KMS-11 (cell line): ENCODE results near the gene TOX2.

Experiments used
- H2AFZ ChIP-seq: fragments of 200-600 bp; sonication (generic); 2 replicates; pipeline ENCODE4 v1.6.1; 2016; ENCODE audit warnings: antibody characterized with exemption, mixed run types, low read depth
- H3K27ac ChIP-seq: fragments of 200-600 bp; sonication (generic); 2 replicates; pipeline ENCODE4 v1.6.1; 2016; ENCODE audit warnings: mild to moderate bottlenecking, mixed run types
- H3K27me3 ChIP-seq: fragments of 200-600 bp; sonication (generic); 2 replicates; pipeline ENCODE4 v1.6.1; 2017; ENCODE audit warnings: mild to moderate bottlenecking, low read depth, mixed run types, moderate library complexity; ENCODE audit not compliant: insufficient read depth
- H3K36me3 ChIP-seq: fragments of 200-600 bp; sonication (generic); 2 replicates; pipeline ENCODE4 v1.6.1; 2017; ENCODE audit warnings: mild to moderate bottlenecking, mixed run types; ENCODE audit not compliant: insufficient read depth
- H3K4me1 ChIP-seq: fragments of 200-600 bp; sonication (generic); 2 replicates; pipeline ENCODE4 v1.6.1; 2016; ENCODE audit warnings: mild to moderate bottlenecking, low read depth, mixed run types; ENCODE audit not compliant: poor library complexity, severe bottlenecking
- H3K4me2 ChIP-seq: fragments of 200-600 bp; sonication (generic); 2 replicates; pipeline ENCODE4 v1.7.0; 2016; ENCODE audit warnings: mild to moderate bottlenecking, mixed run types
- H3K4me3 ChIP-seq: fragments of 200-600 bp; sonication (generic); IDR thresholded peaks from 2 replicates; pipeline ENCODE4 v1.6.1; 2017; ENCODE audit warnings: low read depth, low read length, mixed read lengths; ENCODE audit not compliant: insufficient read depth
- H3K79me2 ChIP-seq: fragments of 200-600 bp; sonication (generic); 2 replicates; pipeline ENCODE4 v1.6.1; 2016; ENCODE audit warnings: low read depth, mixed run types; ENCODE audit not compliant: insufficient read depth
- H3K9ac ChIP-seq: fragments of 200-600 bp; sonication (generic); 2 replicates; pipeline ENCODE4 v1.6.1; 2016; ENCODE audit warnings: mild to moderate bottlenecking, mixed run types
- H4K20me1 ChIP-seq: fragments of 200-600 bp; sonication (generic); 2 replicates; pipeline ENCODE4 v1.6.1; 2016; ENCODE audit warnings: mild to moderate bottlenecking, mixed run types; ENCODE audit not compliant: insufficient read depth
- TF ChIP-seq, protein P1 (sequence below): fragments of 200-600 bp; sonication (generic); conservative IDR thresholded peaks from 2 replicates; pipeline ENCODE4 v1.6.1; 2017; ENCODE audit warnings: low read depth, mild to moderate bottlenecking, antibody characterized with exemption, low read length, moderate library complexity, mixed read lengths

TOX2 gene

DNA sequence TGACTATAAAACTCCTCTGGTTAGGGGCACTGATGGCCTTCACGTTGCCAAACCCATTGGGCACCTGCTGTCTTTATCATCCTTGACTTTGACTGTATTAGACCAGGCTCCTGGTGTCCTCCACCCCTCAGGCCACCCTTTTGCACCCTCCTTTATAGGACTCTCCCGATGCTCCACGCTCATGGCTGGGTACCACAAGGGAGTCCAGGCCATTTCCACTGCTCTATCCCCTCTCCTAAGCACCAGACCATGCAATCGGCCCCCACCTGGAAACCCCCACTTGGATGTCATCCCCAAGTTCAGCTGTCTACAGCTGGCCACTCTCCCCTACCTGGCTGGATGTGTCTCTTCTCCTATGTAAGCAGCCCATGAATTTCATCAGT, 115.2 kb downstream of the TOX2 start:
- TF ChIP-seq, protein P1, sequence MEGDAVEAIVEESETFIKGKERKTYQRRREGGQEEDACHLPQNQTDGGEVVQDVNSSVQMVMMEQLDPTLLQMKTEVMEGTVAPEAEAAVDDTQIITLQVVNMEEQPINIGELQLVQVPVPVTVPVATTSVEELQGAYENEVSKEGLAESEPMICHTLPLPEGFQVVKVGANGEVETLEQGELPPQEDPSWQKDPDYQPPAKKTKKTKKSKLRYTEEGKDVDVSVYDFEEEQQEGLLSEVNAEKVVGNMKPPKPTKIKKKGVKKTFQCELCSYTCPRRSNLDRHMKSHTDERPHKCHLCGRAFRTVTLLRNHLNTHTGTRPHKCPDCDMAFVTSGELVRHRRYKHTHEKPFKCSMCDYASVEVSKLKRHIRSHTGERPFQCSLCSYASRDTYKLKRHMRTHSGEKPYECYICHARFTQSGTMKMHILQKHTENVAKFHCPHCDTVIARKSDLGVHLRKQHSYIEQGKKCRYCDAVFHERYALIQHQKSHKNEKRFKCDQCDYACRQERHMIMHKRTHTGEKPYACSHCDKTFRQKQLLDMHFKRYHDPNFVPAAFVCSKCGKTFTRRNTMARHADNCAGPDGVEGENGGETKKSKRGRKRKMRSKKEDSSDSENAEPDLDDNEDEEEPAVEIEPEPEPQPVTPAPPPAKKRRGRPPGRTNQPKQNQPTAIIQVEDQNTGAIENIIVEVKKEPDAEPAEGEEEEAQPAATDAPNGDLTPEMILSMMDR: no peak
- Histone ChIP-seq H3K4me2 (no peak overlapping the region), H3K27ac (no peak overlapping the region), H3K9ac (no peak overlapping the region), H2AFZ (no peak overlapping the region), H3K27me3 (no peaks in the 10 kb centered on the region), H3K4me1 (peaks cover 27% of the 10 kb centered on the region), H4K20me1 (no peaks in the 10 kb centered on the region), H3K79me2 (no peaks in the 10 kb centered on the region), H3K4me3 (no peak overlapping the region), H3K36me3 (no peaks in the 10 kb centered on the region)

DNA sequence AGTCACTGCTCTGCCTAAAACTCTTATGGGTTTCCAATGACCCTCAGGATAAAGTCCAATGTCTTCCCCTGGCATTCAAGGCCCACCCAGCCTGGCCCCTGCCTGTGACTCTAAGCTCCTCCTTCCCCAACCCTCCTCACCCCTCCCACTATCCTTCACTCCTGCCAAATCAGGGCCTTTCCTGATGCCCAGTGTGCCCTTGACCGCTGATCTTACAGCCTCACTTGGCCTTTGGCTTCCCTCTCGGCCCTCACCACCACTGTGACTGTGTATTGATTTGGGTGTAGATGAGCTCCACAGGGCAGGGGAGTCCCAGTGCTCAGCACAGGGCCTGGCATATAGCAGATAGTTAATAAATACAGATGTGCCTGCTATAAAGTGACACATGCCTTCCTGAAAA, 115.7 kb downstream of the TOX2 start:
- Histone ChIP-seq H3K36me3 (no peaks in the 10 kb centered on the region), H3K27me3 (no peaks in the 10 kb centered on the region), H3K79me2 (no peaks in the 10 kb centered on the region), H4K20me1 (no peaks in the 10 kb centered on the region), H3K4me2 (no peak overlapping the region), H3K4me1 (peaks cover 27% of the 10 kb centered on the region), H3K4me3 (no peak overlapping the region), H2AFZ (no peak overlapping the region), H3K9ac (no peak overlapping the region), H3K27ac (no peak overlapping the region)
- TF ChIP-seq, protein P1: no peak

DNA sequence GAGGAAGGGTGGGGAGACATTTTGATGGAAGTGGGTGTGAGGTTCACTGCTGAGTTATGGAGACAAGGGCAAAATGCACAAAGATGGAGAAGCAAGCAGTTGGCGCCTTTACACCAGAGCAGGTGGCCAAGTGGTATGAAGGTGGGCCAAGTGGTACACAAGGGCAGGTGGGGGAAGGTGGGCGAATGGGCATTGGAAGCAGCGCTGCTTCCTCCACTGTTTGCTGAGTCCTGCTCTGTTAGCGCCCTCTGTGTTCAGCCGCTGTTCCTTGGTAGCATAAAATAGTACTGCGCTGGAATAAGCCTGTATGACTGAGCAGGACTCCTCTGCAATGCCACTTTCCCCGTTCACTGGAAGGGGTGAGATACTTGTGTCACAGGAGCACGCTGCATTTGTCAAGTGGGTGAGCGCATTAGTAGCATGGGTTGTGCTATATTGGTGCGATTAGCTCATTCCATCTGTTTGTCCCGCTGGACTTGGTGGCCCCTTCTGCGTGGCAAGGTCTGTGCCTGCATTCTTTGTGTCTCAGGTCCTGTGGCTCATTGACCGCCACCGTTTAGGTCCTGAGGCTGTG, 116.4 kb downstream of the TOX2 start:
- no peaks in the 10 kb centered on the region for H3K79me2 ChIP-seq
- H3K4me1 ChIP-seq: peaks cover 27% of the 10 kb centered on the region
- no peaks in the 10 kb centered on the region for H3K36me3 ChIP-seq
- no peak overlapping the region for H3K27ac ChIP-seq
- H3K9ac ChIP-seq: no peak overlapping the region
- H4K20me1 ChIP-seq: no peaks in the 10 kb centered on the region
- TF ChIP-seq, protein P1: no peak
- no peak overlapping the region for H3K4me2 ChIP-seq
- H3K4me3 ChIP-seq: no peak overlapping the region
- no peaks in the 10 kb centered on the region for H3K27me3 ChIP-seq
- H2AFZ ChIP-seq: no peak overlapping the region

- Histone ChIP-seq H3K4me1 (peaks cover 27% of the 10 kb centered on the region), H3K9ac (no peak overlapping the region), H3K36me3 (no peaks in the 10 kb centered on the region), H3K4me2 (no peak overlapping the region), H3K27ac (no peak overlapping the region), H4K20me1 (no peaks in the 10 kb centered on the region), H3K27me3 (no peaks in the 10 kb centered on the region), H3K79me2 (no peaks in the 10 kb centered on the region), H3K4me3 (no peak overlapping the region), H2AFZ (no peak overlapping the region)
- TF ChIP-seq, protein P1: no peak
Observed at GRCh38 chr20:44031781-44032582, 117.3 kb downstream of the TOX2 start.
